Keratinocyte (primary cell): ENCODE data around the gene TMEM9B. TPM values are rescaled to one million over a fixed set of nuclear protein-coding genes. Genes with fewer than 3 reads are reported as not detected.

Experiments used
- DNase-seq: peaks from one replicate; pipeline ENCODE4 v3.0.0-alpha.2; 2011; ENCODE audit warnings: low read depth, missing footprints, low spot score
- FAIRE-seq: peaks from 2 replicates; lab custom pipeline; 2011; peaks lifted over from hg19 to GRCh38; lab: Jason Lieb, UNC
- H2AFZ ChIP-seq: 2 replicates; pipeline ENCODE4 v1.6.0; 2012; ENCODE audit warnings: low read length, control low read depth, inconsistent platforms; ENCODE audit not compliant: control insufficient read depth
- H3K27ac ChIP-seq: 2 replicates; pipeline ENCODE4 v1.5.1; 2011; ENCODE audit warnings: low read length; ENCODE audit not compliant: control insufficient read depth, insufficient read depth
- H3K27me3 ChIP-seq: 3 replicates; pipeline ENCODE4 v1.6.0; 2011; ENCODE audit warnings: low read length; ENCODE audit not compliant: control insufficient read depth, insufficient read depth; ENCODE audit errors: extremely low read depth
- H3K36me3 ChIP-seq, 2 experiments: 2 replicates in 1 of 2; 3 replicates in 1 of 2; pipeline ENCODE4 v1.5.1; 2011; ENCODE audit warnings: low read length in 2 of 2, mild to moderate bottlenecking in 1 of 2; ENCODE audit not compliant: control insufficient read depth in 2 of 2, insufficient read depth in 2 of 2; ENCODE audit errors: extremely low read depth in 1 of 2
- H3K4me1 ChIP-seq: 3 replicates; pipeline ENCODE4 v1.5.1; 2011; ENCODE audit warnings: low read length; ENCODE audit not compliant: control insufficient read depth, insufficient read depth; ENCODE audit errors: extremely low read depth
- H3K4me2 ChIP-seq: 3 replicates; pipeline ENCODE4 v1.6.0; 2011; ENCODE audit warnings: low read depth, low read length; ENCODE audit not compliant: control insufficient read depth, insufficient read depth; ENCODE audit errors: extremely low read depth
- H3K4me3 ChIP-seq, 3 experiments: fragments of 200-600 bp in 1 of 3; sonication (generic) in 1 of 3; 2 replicates in 2 of 3; 3 replicates in 1 of 3; pipeline ENCODE4 v1.5.1; 2011 to 2016; ENCODE audit warnings: low read length in 3 of 3, mild to moderate bottlenecking in 3 of 3, control low read depth in 2 of 3, inconsistent platforms in 1 of 3, low read depth in 1 of 3, mixed read lengths in 1 of 3, mixed run types in 1 of 3, moderate library complexity in 1 of 3; ENCODE audit not compliant: control insufficient read depth in 2 of 3, insufficient read depth in 2 of 3; ENCODE audit errors: extremely low read depth in 1 of 3
- H3K79me2 ChIP-seq: 2 replicates; pipeline ENCODE4 v1.6.0; 2012; ENCODE audit warnings: low read length; ENCODE audit not compliant: control insufficient read depth, insufficient read depth
- H3K9ac ChIP-seq: 3 replicates; pipeline ENCODE4 v1.6.0; 2011; ENCODE audit warnings: low read length; ENCODE audit not compliant: control insufficient read depth, insufficient read depth; ENCODE audit errors: extremely low read depth
- H3K9me1 ChIP-seq: 3 replicates; pipeline ENCODE4 v1.6.0; 2011; ENCODE audit warnings: low read length; ENCODE audit not compliant: control insufficient read depth, insufficient read depth; ENCODE audit errors: extremely low read depth
- H3K9me3 ChIP-seq: 2 replicates; pipeline ENCODE4 v1.5.1; 2012; ENCODE audit warnings: low read depth, low read length; ENCODE audit not compliant: control insufficient read depth
- H4K20me1 ChIP-seq: 3 replicates; pipeline ENCODE4 v1.6.0; 2011; ENCODE audit warnings: low read length; ENCODE audit not compliant: control insufficient read depth, insufficient read depth; ENCODE audit errors: extremely low read depth
- EZH2 ChIP-seq: IDR thresholded peaks from one replicate; pipeline ENCODE4 v1.6.1; 2012; ENCODE audit warnings: inconsistent platforms, mild to moderate bottlenecking, low read length, moderate library complexity
- dilution Hi-C: fragments of 300-500 bp; cut with MboI; formaldehyde crosslinking; loops from one replicate; pipeline ENCODE4 v1.7.0; 2020; ENCODE audit warnings: low sequenced_read_pairs; ENCODE audit not compliant: extremely low pct_ligation_motif_present
- polyA plus RNA-seq, 5 experiments: library from polyadenylated mRNA; depleted of rRNA in 3 of 5; stranded (reverse) in 3 of 5; stranded (forward) in 1 of 5; unstranded in 1 of 5; fragments of >200 nt; gene quantifications; 1 replicate in 1 of 5; 2 replicates in 3 of 5; 3 replicates in 1 of 5; pipeline versions ENCODE4 v1.2.1 to v1.2.3, GENCODE V29; 2011 to 2012; ENCODE audit warnings: missing spikeins in 2 of 5, low read depth in 1 of 5, low replicate concordance in 1 of 5
- TF ChIP-seq, protein P1 (sequence below), 3 experiments: IDR thresholded peaks in 1 of 3; conservative IDR thresholded peaks in 1 of 3; optimal IDR thresholded peaks in 1 of 3; 2 replicates in 2 of 3; 3 replicates in 1 of 3; pipeline versions ENCODE3 to v1.5.1; 2011; ENCODE audit warnings: low read length in 3 of 3, mild to moderate bottlenecking in 3 of 3, moderate library complexity in 2 of 3, control low read depth in 1 of 3, inconsistent platforms in 1 of 3; ENCODE audit not compliant: insufficient read depth in 2 of 3; ENCODE audit errors: extremely low read depth in 1 of 3

TMEM9B gene
- polyA plus RNA-seq, 1 donor (not counting 4 experiments of a cell fraction or from before 2014, with no cell fraction given): 60.8 TPM

DNA sequence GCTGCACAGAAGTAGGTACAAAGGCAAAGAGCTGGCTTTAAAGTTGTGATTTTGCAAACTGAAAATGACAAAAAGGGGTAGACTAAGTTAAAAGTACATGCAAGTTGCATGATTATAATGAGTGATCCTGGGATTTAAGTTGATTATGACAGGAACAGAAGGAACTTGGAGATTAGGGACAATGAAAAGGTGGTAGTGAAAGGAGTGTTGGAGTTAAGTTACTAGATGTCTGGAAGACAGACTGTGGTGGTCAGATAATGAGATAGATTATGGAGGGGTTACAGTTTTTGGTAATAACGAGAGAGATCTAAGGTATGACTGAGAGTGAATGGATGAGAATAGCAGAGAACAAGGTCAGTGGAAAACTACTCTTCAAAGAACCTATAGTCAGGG is 7.7 kb upstream of the TMEM9B start:
- H3K27ac ChIP-seq: no peak overlapping the region
- no peaks in the 10 kb centered on the region for H3K36me3 ChIP-seq
- H3K4me1 ChIP-seq: no peaks in the 10 kb centered on the region
- DNase-seq: no peak
- no peak overlapping the region for H2AFZ ChIP-seq
- no peaks in the 10 kb centered on the region for H3K79me2 ChIP-seq
- no peak for FAIRE-seq
- H3K4me2 ChIP-seq: no peak overlapping the region
- H3K27me3 ChIP-seq: no peaks in the 10 kb centered on the region
- H3K9me1 ChIP-seq: no peaks in the 10 kb centered on the region
- no peak overlapping the region for H3K9ac ChIP-seq
- TF ChIP-seq EZH2: no peak
- TF ChIP-seq, protein P1, sequence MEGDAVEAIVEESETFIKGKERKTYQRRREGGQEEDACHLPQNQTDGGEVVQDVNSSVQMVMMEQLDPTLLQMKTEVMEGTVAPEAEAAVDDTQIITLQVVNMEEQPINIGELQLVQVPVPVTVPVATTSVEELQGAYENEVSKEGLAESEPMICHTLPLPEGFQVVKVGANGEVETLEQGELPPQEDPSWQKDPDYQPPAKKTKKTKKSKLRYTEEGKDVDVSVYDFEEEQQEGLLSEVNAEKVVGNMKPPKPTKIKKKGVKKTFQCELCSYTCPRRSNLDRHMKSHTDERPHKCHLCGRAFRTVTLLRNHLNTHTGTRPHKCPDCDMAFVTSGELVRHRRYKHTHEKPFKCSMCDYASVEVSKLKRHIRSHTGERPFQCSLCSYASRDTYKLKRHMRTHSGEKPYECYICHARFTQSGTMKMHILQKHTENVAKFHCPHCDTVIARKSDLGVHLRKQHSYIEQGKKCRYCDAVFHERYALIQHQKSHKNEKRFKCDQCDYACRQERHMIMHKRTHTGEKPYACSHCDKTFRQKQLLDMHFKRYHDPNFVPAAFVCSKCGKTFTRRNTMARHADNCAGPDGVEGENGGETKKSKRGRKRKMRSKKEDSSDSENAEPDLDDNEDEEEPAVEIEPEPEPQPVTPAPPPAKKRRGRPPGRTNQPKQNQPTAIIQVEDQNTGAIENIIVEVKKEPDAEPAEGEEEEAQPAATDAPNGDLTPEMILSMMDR (optimal IDR thresholded peaks at IDR 0.05 in 1 of 3, IDR thresholded peaks at IDR 0.05 in 1 of 3, conservative IDR thresholded peaks at IDR 0.05 in 1 of 3; ENCODE audit: extremely low read depth in 1 of 3, insufficient read depth in 2 of 3, low read length in 3 of 3): no peak
- H3K9me3 ChIP-seq: no peaks in the 10 kb centered on the region
- dilution Hi-C loops: no loop called here
- no peaks in the 10 kb centered on the region for H4K20me1 ChIP-seq
- no peak overlapping the region for H3K4me3 ChIP-seq

DNA sequence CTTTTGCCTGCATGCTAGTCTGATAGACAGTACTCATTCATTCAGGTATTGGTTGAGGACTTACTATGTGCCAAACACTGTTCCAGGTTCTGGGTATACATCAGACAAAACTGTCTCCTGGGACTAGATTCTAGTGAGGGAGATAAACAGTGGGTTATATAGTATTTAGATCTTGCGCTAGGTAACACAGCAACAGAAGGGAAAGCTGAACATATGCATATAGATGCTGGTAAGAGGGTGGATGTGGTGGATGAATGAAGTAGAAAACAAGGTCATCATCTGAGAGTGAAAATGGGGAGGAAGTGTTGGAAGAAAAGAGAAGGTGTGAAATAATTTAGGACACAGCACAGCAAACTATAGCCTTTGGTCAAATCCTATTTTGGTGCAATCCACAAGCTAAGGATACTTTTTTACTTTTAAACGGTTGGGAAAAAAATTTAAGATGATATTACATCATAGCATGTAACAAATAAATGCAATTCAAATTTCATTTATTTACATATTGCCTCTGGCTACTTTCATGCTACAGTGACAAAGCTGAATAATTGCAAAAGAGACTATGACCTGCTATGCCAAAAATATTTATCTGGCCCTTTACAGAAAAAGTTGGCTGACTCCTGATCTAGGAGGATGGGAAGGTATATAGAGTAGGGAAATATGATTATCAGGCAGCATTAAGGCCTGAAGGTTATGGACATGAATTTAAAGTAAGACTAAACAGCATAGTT is 7.1 kb upstream of the TMEM9B start:
- Histone ChIP-seq H4K20me1 (no peaks in the 10 kb centered on the region), H3K79me2 (no peaks in the 10 kb centered on the region), H3K9me1 (no peaks in the 10 kb centered on the region), H3K9ac (no peak overlapping the region), H3K27ac (no peak overlapping the region), H3K36me3 (no peaks in the 10 kb centered on the region), H3K4me2 (no peak overlapping the region), H3K4me3 (no peak overlapping the region), H3K4me1 (no peaks in the 10 kb centered on the region), H2AFZ (no peak overlapping the region), H3K9me3 (no peaks in the 10 kb centered on the region), H3K27me3 (no peaks in the 10 kb centered on the region)
- TF ChIP-seq, protein P1 (optimal IDR thresholded peaks at IDR 0.05 in 1 of 3, IDR thresholded peaks at IDR 0.05 in 1 of 3, conservative IDR thresholded peaks at IDR 0.05 in 1 of 3; ENCODE audit: extremely low read depth in 1 of 3, insufficient read depth in 2 of 3, low read length in 3 of 3): no peak
- no peak for TF ChIP-seq EZH2
- FAIRE-seq: no peak
- no peak for DNase-seq
- dilution Hi-C loops: no loop called here
